Measurements from ENCODE around the gene GIGYF2.
A peak's percentile ranks its signal among the peaks of the same experiment; 100 is the strongest.

The GIGYF2 gene

DNA sequence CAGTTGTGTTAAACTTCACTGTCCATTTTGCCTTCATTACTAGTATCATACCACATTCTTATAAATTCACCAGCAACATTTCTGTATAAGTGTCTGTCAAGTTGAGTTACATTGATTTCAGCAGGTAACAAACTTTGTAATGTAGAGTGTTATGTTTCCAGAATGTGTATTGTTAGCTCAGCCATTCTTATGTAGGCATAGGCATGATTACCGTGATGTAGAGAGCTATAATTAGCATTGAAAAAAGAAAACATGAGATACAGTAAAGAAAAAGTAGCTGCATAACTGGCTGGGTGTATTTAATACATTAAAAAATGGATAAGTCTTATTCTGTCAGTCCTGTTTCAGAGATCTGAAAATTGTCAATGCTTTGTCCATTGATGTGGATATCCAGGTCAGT lies 70.7 kb downstream of the GIGYF2 start:
- Mint-ChIP-seq H3K27ac (no peak overlapping the region), H3K27me3 (no peaks in the 10 kb centered on the region), H3K36me3 (ENCODE audit: low read depth) (peaks cover 74% of the 10 kb centered on the region), H3K9me3 (no peaks in the 10 kb centered on the region), H3K4me3 (no peak overlapping the region), H3K4me1 (ENCODE audit: low read depth) (peaks cover 22% of the 10 kb centered on the region)

DNA sequence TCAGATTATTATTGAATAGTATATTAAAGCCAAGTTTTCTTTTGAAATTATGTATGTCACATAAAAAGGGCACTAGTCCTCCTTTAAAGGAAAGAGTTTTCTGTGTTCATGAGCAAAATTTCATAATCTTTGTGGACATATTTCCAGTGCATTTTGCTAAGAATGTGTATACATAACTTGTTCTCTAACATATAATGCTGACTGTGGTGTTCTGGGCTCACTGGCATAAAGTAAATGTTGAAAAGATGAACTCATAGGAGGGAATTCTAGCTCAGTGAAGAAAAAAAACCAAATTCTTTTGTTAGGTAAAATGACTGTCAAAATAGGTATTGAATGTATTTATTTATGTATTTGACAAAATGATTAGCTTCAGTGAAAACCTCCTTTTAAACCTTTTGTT lies 73.1 kb downstream of the GIGYF2 start:
- no peaks in the 10 kb centered on the region for H3K9me3 Mint-ChIP-seq
- no peak overlapping the region for H3K4me3 Mint-ChIP-seq
- peaks cover 75% of the 10 kb centered on the region for H3K36me3 Mint-ChIP-seq (ENCODE audit: low read depth)

DNA sequence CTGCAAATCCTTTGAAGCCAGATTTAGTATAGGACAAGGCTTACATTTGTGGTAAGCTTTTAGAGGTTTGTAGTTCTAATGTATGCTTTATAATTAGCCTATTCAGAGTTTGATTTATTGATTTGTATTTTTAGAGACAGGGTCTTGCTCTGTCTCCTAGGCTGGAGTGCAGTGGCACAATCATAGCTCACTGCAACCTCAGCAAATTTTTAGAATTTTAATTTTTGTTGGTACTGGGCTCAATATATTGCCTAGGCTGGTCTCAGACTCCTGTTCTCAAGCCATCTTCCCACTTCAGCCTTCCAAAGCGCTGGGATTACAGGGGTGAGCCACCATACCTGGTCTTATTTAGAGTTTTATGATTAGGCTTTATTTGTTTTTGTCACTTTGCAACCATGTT lies 74.7 kb downstream of the GIGYF2 start:
- Mint-ChIP-seq H3K27me3 (no peaks in the 10 kb centered on the region), H3K27ac (peak overlapping the region; percentile 78), H3K36me3 (ENCODE audit: low read depth) (peaks cover 67% of the 10 kb centered on the region), H3K9me3 (no peaks in the 10 kb centered on the region), H3K4me1 (ENCODE audit: low read depth) (peaks cover 17% of the 10 kb centered on the region), H3K4me3 (no peak overlapping the region)

More for the DNA sequence above, 73.1 kb downstream of the GIGYF2 start:
- no peaks in the 10 kb centered on the region for H3K27me3 Mint-ChIP-seq
- peaks cover 27% of the 10 kb centered on the region for H3K4me1 Mint-ChIP-seq (ENCODE audit: low read depth)
- H3K27ac Mint-ChIP-seq, result no peak overlapping the region

DNA sequence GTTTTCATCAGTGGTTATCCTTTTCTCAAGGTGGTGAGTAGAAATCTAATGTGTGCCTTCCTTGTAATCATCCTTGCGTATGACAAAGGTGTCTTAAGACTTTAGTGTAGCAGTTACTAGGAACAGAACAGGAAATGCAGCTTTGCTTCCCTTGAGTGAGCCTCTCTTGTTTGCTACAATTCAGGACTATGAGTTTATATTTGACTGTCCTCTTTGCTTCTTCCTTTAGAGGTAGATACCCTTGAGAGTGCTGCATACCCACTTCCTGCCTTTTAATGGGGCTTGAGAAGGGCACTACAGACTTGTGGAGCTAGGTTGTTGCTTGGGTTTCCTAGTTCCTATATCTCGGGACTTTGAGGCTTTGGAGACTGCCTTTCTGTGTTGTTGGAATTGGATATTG lies 75.4 kb downstream of the GIGYF2 start:
- Mint-ChIP-seq H3K4me1 (ENCODE audit: low read depth) (peaks cover 17% of the 10 kb centered on the region), H3K27me3 (no peaks in the 10 kb centered on the region), H3K36me3 (ENCODE audit: low read depth) (peaks cover 69% of the 10 kb centered on the region), H3K4me3 (no peak overlapping the region), H3K9me3 (no peaks in the 10 kb centered on the region), H3K27ac (peak overlapping the region; percentile 38)

DNA sequence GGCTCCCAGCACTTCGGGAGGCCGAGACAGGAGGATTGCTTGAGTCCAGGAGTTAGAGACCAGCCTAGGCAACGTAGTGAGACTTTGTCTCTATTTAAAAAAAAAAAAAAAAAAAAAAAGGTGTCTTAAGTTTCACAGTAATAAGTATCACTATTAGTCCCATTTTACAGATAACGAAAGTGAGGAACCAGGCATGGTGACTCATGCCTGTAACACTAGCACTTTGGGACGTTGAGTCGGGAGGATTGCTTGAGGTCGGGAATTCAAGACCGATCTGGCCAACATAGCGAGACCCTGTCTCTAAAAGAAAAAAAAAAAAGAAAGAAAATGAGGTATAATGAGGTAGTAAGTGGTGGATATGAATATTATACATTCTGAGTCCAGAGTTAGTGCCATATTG lies 76.7 kb downstream of the GIGYF2 start:
- peaks cover 17% of the 10 kb centered on the region for H3K4me1 Mint-ChIP-seq (ENCODE audit: low read depth)
- no peak overlapping the region for H3K27ac Mint-ChIP-seq
- no peaks in the 10 kb centered on the region for H3K27me3 Mint-ChIP-seq
- peaks cover 67% of the 10 kb centered on the region for H3K36me3 Mint-ChIP-seq (ENCODE audit: low read depth)
- H3K4me3 Mint-ChIP-seq, result no peak overlapping the region
- H3K9me3 Mint-ChIP-seq, result no peaks in the 10 kb centered on the region

DNA sequence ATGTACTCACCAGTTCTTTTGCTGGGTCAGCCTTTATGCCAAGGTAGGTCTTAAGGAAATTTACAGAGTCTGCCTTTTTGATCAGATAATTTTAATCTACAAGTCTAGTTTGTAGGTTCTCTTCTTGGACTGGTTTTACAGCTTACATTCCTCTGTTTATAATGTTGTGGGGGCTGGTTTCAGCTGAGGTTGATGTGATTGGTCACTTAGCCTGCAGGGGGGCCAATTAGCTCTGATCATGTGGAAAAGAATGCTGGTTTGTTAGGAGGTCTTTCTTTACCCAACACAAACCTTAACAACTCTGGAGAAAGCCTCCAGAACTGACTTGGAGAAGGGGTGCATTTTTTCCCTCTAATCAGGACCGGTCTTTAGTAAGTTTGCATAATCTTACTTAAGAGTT lies 79.3 kb downstream of the GIGYF2 start, which contains the start of gene KCNJ13:
Gene KCNJ13 (minus strand): TSS at position 131 of the 400 bp plus-strand sequence. CDS start 5,203 bp downstream, outside the sequence.
- Mint-ChIP-seq H3K27ac (no peak within 1 kb of the TSS), H3K4me3 (no peak within 1 kb of the TSS), H3K9me3 (no peaks in the 10 kb centered on the region), H3K36me3 (ENCODE audit: low read depth) (peaks cover 53% of the 10 kb centered on the region), H3K27me3 (no peaks in the 10 kb centered on the region), H3K4me1 (ENCODE audit: low read depth) (peaks cover 22% of the 10 kb centered on the region)

DNA sequence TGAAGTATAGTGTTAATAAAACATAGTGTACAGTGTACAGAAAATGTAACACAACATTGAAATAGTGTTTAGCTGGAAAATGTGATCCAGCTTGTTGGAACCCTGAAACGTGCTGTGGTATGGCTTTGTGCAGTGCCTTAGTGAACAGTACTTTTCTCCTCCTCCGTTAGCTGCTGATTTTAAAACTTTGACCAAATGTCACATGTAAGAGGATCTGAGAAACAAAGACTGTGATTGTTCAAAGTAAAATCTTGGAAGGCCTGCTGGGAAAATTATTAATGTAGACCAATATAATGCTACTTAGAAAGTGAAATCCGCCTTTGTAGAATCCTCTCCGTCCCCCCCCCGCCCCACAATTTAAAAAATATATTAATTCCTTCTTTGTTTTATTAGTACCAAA lies 80.1 kb downstream of the GIGYF2 start:
- H3K4me3 Mint-ChIP-seq, result no peak overlapping the region
- H3K4me1 Mint-ChIP-seq (ENCODE audit: low read depth), result peaks cover 22% of the 10 kb centered on the region
- peaks cover 54% of the 10 kb centered on the region for H3K36me3 Mint-ChIP-seq (ENCODE audit: low read depth)
- no peaks in the 10 kb centered on the region for H3K9me3 Mint-ChIP-seq
- no peaks in the 10 kb centered on the region for H3K27me3 Mint-ChIP-seq
- H3K27ac Mint-ChIP-seq, result no peak overlapping the region

DNA sequence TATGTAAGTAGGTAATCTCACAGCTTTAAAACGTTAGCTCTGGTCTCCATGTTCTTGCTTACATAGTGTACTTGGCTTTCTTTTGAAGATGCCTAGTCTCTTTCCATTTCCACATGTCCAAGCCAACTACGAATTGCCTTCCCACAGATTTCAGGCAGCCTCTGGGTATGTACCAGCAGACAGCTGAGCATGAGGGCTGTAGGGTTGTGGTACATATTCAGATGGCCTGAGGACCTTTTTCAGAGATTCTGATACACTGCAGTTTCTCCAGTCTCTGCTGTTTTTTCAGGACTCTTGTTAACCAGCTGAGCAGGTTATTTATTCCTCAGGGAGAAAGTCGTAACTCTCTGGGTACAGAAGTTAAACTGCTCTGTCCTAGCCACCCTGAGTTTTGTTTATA lies 82.3 kb downstream of the GIGYF2 start:
- Mint-ChIP-seq H3K9me3 (no peaks in the 10 kb centered on the region), H3K27me3 (no peaks in the 10 kb centered on the region), H3K36me3 (ENCODE audit: low read depth) (peaks cover 49% of the 10 kb centered on the region), H3K4me3 (no peak overlapping the region), H3K27ac (no peak overlapping the region), H3K4me1 (ENCODE audit: low read depth) (peaks cover 11% of the 10 kb centered on the region)

DNA sequence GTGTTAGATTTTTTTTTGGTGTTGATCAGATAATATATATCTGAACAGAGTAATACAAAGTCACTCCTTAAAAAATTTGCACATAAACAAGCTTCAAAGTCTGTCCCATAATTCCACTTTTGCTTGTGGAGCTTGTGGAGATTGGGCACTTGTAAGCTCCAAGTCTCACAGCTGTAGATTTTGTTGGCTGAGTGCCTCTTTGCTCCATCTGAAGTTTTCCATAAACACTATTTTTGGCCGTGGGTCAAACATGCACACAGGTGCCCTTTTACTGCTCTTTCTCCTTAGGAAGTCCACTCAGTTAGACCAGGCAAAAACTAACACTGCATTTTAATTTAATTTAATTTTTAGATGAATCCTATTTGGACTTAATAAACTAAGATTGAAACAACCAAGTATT lies 82.8 kb downstream of the GIGYF2 start:
- Mint-ChIP-seq H3K27ac (no peak overlapping the region), H3K4me3 (no peak overlapping the region), H3K27me3 (no peaks in the 10 kb centered on the region), H3K9me3 (no peaks in the 10 kb centered on the region), H3K36me3 (ENCODE audit: low read depth) (peaks cover 50% of the 10 kb centered on the region), H3K4me1 (ENCODE audit: low read depth) (peaks cover 11% of the 10 kb centered on the region)

DNA sequence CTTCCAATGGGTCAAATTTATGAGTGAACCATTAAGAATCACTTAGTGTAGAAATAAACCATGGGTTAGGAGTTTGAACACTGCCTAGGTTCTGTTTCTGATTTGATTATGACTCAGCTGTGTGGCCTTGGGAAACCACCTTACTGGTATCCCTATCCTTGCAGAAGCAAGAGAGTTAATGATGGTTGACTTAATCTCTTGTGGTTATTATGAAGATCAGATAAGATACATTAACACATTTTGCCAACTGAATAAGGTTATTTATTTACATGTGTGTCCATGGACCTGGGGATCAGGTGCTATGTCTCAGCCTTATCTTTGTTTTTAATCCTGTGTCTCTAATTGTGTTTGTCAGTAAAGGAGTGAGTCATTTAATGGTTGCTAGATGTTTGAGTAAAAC lies 84.6 kb downstream of the GIGYF2 start:
- peak overlapping the region; percentile 17 for H3K4me3 Mint-ChIP-seq
- peaks cover 11% of the 10 kb centered on the region for H3K4me1 Mint-ChIP-seq (ENCODE audit: low read depth)
- no peaks in the 10 kb centered on the region for H3K27me3 Mint-ChIP-seq
- peak overlapping the region; percentile 43 for H3K27ac Mint-ChIP-seq
- no peaks in the 10 kb centered on the region for H3K9me3 Mint-ChIP-seq
- peaks cover 49% of the 10 kb centered on the region for H3K36me3 Mint-ChIP-seq (ENCODE audit: low read depth)

DNA sequence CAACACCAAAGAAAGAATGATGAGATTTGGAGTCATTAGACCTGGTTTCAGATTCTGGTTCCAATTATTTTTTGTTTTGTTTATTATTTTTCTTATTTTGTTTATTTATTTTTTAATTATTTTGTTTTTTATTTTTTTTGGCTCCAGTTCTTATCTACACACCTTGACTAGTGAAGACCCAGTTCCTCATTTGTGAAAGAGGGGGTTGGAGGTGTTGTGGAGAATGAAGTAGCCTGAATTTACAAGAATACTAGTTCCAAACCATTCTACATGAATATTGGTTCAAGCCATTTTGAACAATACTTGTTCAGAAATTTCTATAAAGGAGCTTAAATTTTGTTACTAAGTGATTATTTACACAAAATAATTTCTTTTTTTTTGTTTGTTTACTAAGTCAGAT lies 86.1 kb downstream of the GIGYF2 start:
- Mint-ChIP-seq H3K4me3 (no peak overlapping the region), H3K36me3 (ENCODE audit: low read depth) (peaks cover 54% of the 10 kb centered on the region), H3K9me3 (no peaks in the 10 kb centered on the region)

DNA sequence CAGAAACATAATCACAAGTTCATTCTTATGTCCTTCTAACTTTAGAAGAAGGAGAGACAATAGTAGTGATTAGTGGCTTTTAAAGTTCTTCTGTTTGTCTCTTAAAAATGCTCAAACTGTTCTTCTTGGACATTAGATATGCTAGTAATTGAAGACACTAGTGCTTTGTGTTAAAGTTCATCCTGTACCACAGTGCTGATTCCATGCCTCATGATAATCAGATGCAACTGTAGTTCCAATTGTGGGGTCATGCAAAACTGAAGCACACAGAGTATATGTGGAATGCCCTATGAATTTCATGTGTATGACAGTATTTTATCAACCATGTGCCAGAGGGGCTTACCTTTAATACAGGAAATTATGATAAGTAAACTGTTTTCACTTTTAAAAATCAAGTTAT lies 90.7 kb downstream of the GIGYF2 start:
- no peaks in the 10 kb centered on the region for H3K27me3 Mint-ChIP-seq
- no peak overlapping the region for H3K27ac Mint-ChIP-seq
- H3K9me3 Mint-ChIP-seq, result no peaks in the 10 kb centered on the region
- no peaks in the 10 kb centered on the region for H3K4me1 Mint-ChIP-seq (ENCODE audit: low read depth)
- no peak overlapping the region for H3K4me3 Mint-ChIP-seq
- peaks cover 71% of the 10 kb centered on the region for H3K36me3 Mint-ChIP-seq (ENCODE audit: low read depth)

More for the DNA sequence above, 86.1 kb downstream of the GIGYF2 start:
- no peaks in the 10 kb centered on the region for H3K27me3 Mint-ChIP-seq
- H3K27ac Mint-ChIP-seq, result no peak overlapping the region
- H3K4me1 Mint-ChIP-seq (ENCODE audit: low read depth), result peaks cover 11% of the 10 kb centered on the region

DNA sequence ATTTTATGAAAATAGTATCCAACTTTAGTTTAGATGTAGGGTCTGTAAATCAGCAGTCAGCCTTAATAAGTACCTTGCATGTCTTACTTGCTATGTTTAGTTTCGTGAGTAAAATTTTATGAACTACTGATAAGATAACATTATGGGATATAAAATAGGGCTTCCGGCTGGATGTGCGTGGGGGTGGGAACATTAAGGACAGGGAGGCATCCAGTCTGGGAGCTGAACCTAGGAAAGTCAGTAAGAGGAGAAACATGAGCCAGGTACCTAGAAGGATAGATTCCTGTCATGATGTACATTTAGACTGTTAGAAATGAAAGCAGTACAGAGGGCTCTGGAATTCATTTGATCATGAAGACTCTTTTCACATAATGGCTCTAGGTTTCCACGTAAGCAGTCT lies 92.0 kb downstream of the GIGYF2 start:
- no peak overlapping the region for H3K4me3 Mint-ChIP-seq
- H3K27me3 Mint-ChIP-seq, result no peaks in the 10 kb centered on the region
- peaks cover 65% of the 10 kb centered on the region for H3K36me3 Mint-ChIP-seq (ENCODE audit: low read depth)
- no peaks in the 10 kb centered on the region for H3K4me1 Mint-ChIP-seq (ENCODE audit: low read depth)
- H3K27ac Mint-ChIP-seq, result no peak overlapping the region
- H3K9me3 Mint-ChIP-seq, result no peaks in the 10 kb centered on the region

DNA sequence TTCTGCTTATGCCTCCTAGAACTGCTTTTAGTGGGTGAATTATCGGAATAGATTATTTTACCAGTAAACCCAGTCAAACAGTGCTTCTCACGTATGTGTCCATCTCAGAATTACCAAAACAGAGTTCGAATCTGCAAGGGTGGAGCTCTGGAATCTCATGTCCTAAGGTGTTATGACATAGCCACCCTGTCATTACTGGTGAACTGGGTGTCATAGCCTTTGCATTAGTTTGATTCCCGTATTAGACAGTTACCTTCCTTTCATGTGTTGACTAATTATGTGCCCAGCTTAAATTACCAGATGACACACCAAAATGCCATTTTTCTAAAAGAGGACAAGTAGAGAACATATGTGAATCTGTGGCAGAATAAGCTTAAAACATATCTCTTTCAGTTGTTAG lies 94.4 kb downstream of the GIGYF2 start:
- Mint-ChIP-seq H3K4me1 (ENCODE audit: low read depth) (no peaks in the 10 kb centered on the region), H3K27me3 (no peaks in the 10 kb centered on the region), H3K4me3 (no peak overlapping the region), H3K9me3 (no peaks in the 10 kb centered on the region), H3K36me3 (ENCODE audit: low read depth) (peaks cover 74% of the 10 kb centered on the region), H3K27ac (no peak overlapping the region)

DNA sequence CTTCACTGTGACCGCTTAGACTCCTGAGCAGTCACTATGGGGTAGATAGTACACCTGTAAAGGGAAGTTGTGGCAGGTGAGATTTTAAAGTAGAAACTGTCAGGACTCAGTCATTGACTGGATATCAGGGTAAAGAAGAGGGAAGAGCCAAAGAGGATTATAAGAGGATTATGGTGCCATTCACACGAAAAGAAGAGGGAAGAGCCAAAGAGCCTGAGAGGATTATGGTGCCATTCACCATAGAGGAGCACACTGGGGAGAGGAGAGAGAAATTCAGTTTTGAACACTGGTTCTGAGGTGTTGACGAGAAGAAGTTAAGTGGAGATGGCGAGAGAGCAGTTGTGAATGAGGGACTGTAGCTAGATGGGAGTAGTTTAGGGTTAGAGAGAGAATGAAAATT lies 96.1 kb downstream of the GIGYF2 start:
- no peaks in the 10 kb centered on the region for H3K27me3 Mint-ChIP-seq
- no peaks in the 10 kb centered on the region for H3K9me3 Mint-ChIP-seq
- no peak overlapping the region for H3K4me3 Mint-ChIP-seq
- H3K27ac Mint-ChIP-seq, result no peak overlapping the region
- H3K36me3 Mint-ChIP-seq (ENCODE audit: low read depth), result peaks cover 74% of the 10 kb centered on the region
- no peaks in the 10 kb centered on the region for H3K4me1 Mint-ChIP-seq (ENCODE audit: low read depth)

DNA sequence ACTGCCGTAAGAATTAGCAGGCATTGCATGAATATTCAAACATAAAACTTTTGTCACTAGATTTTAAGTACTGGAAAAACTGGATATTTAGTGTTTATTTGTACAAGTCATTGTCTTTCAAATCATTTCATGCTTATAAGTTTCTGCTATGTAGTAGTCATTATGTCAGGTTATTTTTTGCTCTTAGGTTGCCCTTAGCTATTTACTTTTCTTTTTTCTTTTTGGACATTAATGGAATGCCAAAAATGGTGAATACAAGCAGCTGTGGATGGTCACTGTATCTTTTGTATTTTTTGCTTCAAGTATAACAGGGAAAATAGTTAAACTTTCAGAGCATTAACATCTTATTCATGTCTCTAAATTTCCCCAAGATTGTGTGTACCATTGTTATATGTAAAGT lies 97.8 kb downstream of the GIGYF2 start:
- Mint-ChIP-seq H3K4me3 (no peak overlapping the region), H3K27me3 (no peaks in the 10 kb centered on the region), H3K9me3 (no peaks in the 10 kb centered on the region), H3K27ac (no peak overlapping the region), H3K4me1 (ENCODE audit: low read depth) (no peaks in the 10 kb centered on the region), H3K36me3 (ENCODE audit: low read depth) (peaks cover 70% of the 10 kb centered on the region)

Measured in stimulated activated naive CD8-positive, alpha-beta T cell treated with anti-CD3 and anti-CD28 coated beads, Interleukin-15, Interleukin-2, amounts not matched to agents 100 ng/mL and 50 ng/mL, for 24 hours (primary cell).